GM10847 (cell line): ENCODE data around the gene MYOCOS.

Experiments used
- POLR2A ChIP-seq: IDR thresholded peaks from 2 replicates; pipeline ENCODE4 v1.6.1; 2011; ENCODE audit not compliant: insufficient read length; ENCODE audit errors: extremely low read depth

MYOCOS gene

GRCh38 chr1:171652234-171652822 lies 30.3 kb downstream of the MYOCOS start, which contains the start of gene MYOC:
MYOC (minus strand) TSS chr1:171652688; CDS start chr1:171652611, 77 bp downstream.
- no peak for TF ChIP-seq POLR2A

DNA sequence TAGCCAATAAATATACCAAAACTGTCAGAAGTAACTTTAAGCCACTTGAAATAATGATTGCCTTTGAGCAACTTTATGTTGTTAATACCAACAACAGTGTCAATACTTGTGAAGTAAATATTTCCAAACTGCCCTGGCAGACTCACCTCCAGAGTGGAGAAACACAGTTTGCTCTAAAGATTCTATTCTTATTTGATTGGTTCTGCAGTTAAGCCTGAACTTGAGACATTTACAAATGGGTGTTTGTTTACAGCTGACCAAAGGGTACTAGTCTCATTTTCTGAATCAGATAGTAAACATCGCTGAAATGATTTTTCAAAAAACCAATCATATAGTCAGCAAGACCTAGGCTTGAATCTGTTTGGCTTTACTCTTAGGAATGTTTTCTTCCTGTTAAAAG lies 31.8 kb downstream of the MYOCOS start:
- no peak for TF ChIP-seq POLR2A

GRCh38 chr1:171654201-171654941 lies 32.3 kb downstream of the MYOCOS start:
- TF ChIP-seq POLR2A = no peak

- no peak for TF ChIP-seq POLR2A
Observed at GRCh38 chr1:171654942-171655745, 33.1 kb downstream of the MYOCOS start.

GRCh38 chr1:171655746-171656116 lies 33.7 kb downstream of the MYOCOS start:
- TF ChIP-seq POLR2A = no peak

DNA sequence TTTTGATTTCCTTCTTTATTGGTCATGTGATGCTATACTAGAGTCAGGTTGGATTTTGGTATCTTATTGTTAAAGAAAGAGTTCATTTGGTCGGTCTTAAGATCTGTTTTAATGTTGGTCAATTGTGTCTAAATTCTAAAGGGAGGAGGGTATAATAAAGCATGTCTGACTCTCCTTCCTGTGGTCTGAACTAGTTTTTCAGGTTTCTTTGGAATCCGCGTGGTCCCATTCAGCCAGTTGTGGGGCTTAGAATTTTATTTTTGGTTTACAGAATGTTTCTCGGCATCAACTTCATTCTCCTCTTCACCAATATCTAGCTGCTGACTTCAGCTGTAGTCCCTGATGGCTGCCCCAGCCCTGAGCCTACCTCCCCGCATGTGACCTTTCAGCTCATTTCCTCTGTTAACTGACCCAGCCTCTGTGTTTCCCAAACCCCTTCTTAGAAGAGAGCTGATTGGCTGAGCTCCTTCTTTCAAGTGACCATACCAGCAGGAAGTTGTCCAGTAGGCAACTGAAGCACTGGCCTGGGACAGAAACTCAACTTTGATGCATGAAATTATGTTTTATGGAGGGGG lies 39.1 kb downstream of the MYOCOS start:
- TF ChIP-seq POLR2A = no peak

DNA sequence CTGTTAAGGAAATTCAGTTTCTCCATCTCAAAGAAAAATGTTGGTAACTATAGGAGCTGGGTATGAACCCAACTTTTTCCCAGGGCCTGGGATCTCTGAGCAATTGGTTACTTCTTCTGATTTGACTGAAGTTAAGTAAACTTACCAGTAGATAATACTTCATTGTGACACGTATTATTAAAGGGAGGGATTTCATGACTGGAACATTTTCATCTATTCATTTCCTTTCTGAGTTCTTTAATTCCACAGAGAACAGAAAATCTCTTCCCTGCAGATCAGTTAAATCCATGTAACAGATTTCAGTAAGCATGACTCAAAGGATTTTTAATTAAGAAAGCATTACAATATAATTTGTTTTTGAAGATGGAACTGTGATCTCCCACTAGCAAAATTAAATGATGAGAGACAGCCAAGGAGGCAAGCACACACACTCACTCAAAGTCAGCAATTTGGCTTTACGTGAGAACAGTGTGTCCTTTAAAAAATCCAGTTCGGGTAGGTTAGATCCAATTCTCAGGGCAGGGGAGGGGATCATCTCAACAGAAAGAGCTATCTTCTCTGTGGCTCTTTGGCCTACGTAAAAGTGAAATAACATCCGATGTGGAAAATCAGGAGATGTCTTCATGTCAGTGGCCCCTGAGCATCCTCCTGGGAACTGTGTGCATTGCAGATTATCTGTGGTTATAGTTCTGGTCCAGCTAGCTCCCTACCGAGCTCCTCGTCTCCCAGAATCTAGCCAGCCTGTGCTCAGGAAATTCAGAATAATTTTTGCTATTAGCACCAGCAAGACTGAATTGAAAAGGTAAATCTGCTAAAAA lies 41.2 kb downstream of the MYOCOS start:
- TF ChIP-seq POLR2A = no peak

- TF ChIP-seq POLR2A = no peak
Observed at GRCh38 chr1:171663854-171664575, 42.0 kb downstream of the MYOCOS start.

GRCh38 chr1:171664976-171665375 lies 42.9 kb downstream of the MYOCOS start:
- TF ChIP-seq POLR2A = no peak

DNA sequence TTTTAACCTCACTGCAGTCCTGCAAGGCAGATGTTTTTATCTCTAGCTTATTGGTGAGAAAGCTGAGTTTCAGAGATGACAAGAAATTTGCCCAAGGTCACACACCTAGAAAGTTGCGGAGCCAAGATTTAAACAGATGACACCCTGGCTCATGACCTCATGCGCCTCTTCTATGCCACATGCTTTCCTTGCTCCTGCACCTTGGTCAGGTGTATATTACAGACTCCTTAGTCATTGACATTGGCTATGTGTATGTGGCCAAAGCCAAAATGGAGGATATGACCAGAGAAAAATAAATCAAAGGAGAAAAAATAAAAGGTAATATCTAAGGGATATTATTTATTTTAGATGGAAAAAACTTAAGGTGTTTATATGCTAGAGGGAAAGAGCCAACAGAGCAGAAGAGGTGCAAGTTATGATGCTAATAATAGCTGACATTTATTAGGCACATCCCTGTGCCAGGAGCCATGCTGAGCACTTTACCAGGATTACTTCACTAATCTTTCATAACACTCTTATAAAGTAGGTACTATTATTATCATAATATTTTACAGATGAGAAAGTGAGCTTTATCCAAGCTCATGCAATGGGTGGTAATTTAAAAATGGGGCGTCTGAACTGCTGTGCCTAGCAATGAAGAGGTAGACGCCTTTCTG lies 44.2 kb downstream of the MYOCOS start:
- no peak for TF ChIP-seq POLR2A

DNA sequence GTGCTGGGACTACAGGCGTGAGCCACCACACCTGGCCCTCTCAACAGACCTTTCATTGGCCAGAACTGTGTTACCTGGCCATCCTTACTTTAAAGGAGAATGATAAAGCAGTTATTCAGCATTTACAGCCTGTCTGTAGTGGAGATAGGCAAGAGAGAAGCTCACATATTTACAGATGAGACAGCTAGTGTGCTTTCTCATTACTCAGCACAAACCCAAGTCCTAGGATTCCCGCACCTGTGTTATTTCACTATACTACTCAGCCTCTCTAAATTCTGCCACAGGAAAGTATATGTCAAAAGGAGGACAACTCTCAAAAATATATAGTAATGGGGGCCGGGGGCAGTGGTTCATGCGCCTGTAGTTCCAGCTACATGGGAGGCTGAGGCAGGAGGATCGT lies 46.3 kb downstream of the MYOCOS start:
- TF ChIP-seq POLR2A = no peak

DNA sequence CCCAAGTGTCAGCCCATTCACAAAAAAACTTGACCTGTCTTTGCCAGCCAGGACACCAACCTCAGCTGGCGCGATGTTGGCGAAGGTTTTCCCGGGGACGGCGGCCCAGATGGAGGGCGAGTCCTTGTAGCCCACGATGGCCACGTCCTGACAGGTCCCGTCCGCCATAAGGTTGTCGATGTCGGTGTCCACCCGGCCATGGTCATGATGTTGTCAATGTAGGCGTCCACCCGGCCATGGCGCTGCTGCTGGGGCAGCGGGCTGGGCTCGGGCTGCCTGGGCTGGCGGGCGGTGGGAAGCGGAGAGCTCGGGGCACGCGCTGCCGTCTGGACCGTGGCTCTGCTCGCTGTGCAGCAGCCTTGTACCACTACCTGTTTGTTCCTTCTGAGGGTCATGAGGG lies 48.7 kb downstream of the MYOCOS start:
- no peak for TF ChIP-seq POLR2A
